ENCODE results near the gene DCBLD1. TPM values are rescaled to one million over a fixed set of nuclear protein-coding genes. Genes with fewer than 3 reads are reported as not detected.

DCBLD1 gene
- total and polyA plus RNA-seq, 2 of the 13 experiments (the other 11 are each of a cell fraction or from before 2014, with no cell fraction given): 23.2 to 41.5 TPM

DNA sequence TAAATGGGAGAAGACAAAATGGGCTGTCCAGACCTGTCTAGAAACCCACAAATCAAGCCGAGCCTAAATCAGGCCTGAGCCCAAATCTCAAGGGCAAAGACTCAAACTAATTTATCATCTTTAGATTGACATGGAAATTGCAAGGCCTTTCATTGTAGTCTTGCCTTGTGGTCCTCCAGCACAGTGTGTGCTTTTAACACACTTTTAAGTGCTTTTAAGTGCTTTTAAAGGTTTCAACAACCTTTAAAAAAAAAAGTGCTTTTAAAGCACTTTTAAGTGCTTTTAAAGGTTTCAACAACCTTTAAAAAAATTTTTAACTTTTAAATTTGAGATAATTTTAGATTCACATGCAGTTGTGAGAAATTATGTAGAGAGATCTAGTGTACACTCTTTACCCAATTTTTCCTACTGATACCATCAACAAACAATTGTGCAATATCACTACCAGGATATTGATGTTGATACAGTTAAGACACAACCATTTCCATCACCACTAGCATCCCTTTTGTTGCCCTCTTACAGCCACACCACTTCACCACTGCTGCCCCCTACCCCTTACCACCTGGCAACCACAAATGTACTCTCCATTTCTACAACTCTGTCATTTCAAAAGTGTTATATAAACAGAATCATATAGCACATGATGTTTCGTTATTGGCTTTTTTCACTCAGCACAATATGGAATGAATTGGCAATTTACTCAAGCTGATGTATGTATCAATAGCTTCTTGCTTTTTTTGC lies 23.1 kb upstream of the DCBLD1 start:
- DNase-seq (ENCODE audit: low spot score): no peak
- TF ChIP-seq CEBPG (CRISPR knock-in tag; IDR thresholded peaks at IDR 0.05) (peak; percentile 33; the same call in 1 of the 2 replicates), CEBPB (IDR thresholded peaks at IDR 0.05; ENCODE audit: borderline replicate concordance, low read depth, low read length) (peak; percentile 83), SOX13 (IDR thresholded peaks at IDR 0.05) (no peak), SOX13 (CRISPR knock-in tag; conservative IDR thresholded peaks at IDR 0.05 in 1 of 2, IDR thresholded peaks at IDR 0.05 in 1 of 2) (0 out of 4 replicates have a peak, but pooled peaks of 1 of the 2 experiments have one; percentile 7), ZNF841 (CRISPR knock-in tag; IDR thresholded peaks at IDR 0.05; ENCODE audit: borderline replicate concordance) (no peak)
- no TSS peak for BruUV-seq (replicated peaks)
- ATAC-seq: no peak
- H2AFZ ChIP-seq (ENCODE audit: low read length): no peak overlapping the region
- H3K9me3 ChIP-seq (ENCODE audit: low read length): no peaks in the 10 kb centered on the region
- WGBS (ENCODE audit: low lambda C conversion rate): 37% methylated on average over 2 of the region's 2 CpGs
- H3K79me2 ChIP-seq (ENCODE audit: insufficient read depth, low read length): no peaks in the 10 kb centered on the region
- no peak for FAIRE-seq
- no peaks in the 10 kb centered on the region for H4K20me1 ChIP-seq (ENCODE audit: insufficient read depth, low read length)
- H3K9ac ChIP-seq (ENCODE audit: insufficient read depth, low read depth, low read length): no peak overlapping the region
- in situ Hi-C loops (cut with HindIII; ENCODE audit: extremely low pct_ligation_motif_present, low pct_unique_long_range_greater_than_20kb) (no loop called here), intact Hi-C loops (cut with micrococcal nuclease; ENCODE audit: unreplicated experiment) (loop anchor here (10.0 kb wide), 1 partner anchor 1125 kb away; no protein-coding TSS in a partner anchor)
- ChIA-PET POLR2A (no interaction called here), CTCF (ENCODE audit: low intra/inter-chr PET ratio, low total read pairs) (no interaction called here)
- H3K4me2 ChIP-seq (ENCODE audit: low read depth, low read length): no peak overlapping the region
- H3K36me3 ChIP-seq (replicated peaks in 1 of 2; ENCODE audit: control insufficient read depth in 1 of 2, insufficient read depth in 2 of 2, low read length in 2 of 2): no peaks in the 10 kb centered on the region
- H3K27ac ChIP-seq (ENCODE audit: extremely low read length, insufficient read depth, low read length): no peak overlapping the region
- peaks cover 0 to 4% of the 10 kb centered on the region in 2 experiments; a peak in 1 of 5 replicates for H3K27me3 ChIP-seq (ENCODE audit: control insufficient read depth in 1 of 2, insufficient read depth in 2 of 2, low read length in 2 of 2)
- H3K4me1 ChIP-seq (ENCODE audit: insufficient read depth, low read length): peaks cover 8% of the 10 kb centered on the region; the same call in 1 of the 2 replicates
- no peak overlapping the region for H3K4me3 ChIP-seq (replicated peaks in 1 of 3; ENCODE audit: insufficient read depth in 1 of 3, low read depth in 2 of 3, low read length in 3 of 3)

DNA sequence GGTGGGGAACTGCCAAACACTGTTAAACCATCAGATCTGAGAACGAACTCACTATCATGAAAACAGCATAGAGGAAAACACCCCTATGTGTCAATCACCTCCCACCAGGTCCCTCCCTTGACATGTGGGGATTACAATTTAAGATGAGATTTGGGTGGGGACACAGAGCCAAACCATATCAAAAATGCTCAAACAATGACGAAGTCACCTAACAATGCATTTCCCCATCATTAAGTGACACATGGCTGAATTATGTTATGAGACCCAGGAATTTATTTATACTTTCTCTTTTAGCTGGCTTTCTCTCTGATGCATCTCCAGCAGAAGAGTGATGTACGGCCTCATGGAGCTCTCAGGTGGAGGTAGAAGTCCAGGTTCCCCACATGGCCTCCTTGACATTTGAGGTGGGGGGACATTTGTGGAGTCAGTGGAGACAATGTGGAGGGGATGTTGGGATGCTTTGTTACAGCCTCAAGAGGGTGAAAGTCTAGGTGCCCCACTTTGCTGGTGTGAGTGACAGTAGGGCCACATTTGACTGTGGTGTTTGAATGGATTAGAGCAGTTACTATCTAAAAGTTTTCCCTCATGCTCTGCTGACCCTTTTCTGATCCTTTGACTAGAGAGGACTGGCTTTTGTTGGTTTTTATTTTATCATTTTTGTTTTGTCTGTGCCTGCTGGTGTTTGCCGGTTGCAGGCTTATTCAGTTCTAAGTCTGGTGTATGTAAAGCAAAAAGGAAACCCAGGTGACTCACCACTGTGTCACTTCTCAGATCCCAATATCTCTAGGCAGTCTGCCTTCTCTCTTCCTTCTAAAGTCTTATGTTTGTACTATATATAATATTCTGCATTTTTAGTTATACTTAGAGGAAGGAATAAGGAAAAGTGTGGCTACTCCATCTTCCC lies 18.5 kb upstream of the DCBLD1 start:
- in situ Hi-C loops (cut with HindIII; ENCODE audit: extremely low pct_ligation_motif_present, low pct_unique_long_range_greater_than_20kb): no loop called here
- TF ChIP-seq ZNF773 (CRISPR knock-in tag; IDR thresholded peaks at IDR 0.05; ENCODE audit: borderline replicate concordance) (no peak), ZNF792 (CRISPR knock-in tag; IDR thresholded peaks at IDR 0.05) (no peak), LCORL (IDR thresholded peaks at IDR 0.05) (no peak), LCORL (CRISPR knock-in tag; IDR thresholded peaks at IDR 0.05) (no peak), SIN3B (IDR thresholded peaks at IDR 0.05; ENCODE audit: low read length) (no peak), SIN3A (IDR thresholded peaks at IDR 0.05; ENCODE audit: borderline replicate concordance, low read depth, low read length) (no peak), IRF2 (CRISPR knock-in tag; IDR thresholded peaks at IDR 0.05) (no peak), ZNF253 (CRISPR knock-in tag; IDR thresholded peaks at IDR 0.05; ENCODE audit: borderline replicate concordance) (no peak), FOXP1 (IDR thresholded peaks at IDR 0.05) (no peak), FOXP1 (CRISPR knock-in tag; IDR thresholded peaks at IDR 0.05) (no peak)
- TF ChIP-seq, protein P1, sequence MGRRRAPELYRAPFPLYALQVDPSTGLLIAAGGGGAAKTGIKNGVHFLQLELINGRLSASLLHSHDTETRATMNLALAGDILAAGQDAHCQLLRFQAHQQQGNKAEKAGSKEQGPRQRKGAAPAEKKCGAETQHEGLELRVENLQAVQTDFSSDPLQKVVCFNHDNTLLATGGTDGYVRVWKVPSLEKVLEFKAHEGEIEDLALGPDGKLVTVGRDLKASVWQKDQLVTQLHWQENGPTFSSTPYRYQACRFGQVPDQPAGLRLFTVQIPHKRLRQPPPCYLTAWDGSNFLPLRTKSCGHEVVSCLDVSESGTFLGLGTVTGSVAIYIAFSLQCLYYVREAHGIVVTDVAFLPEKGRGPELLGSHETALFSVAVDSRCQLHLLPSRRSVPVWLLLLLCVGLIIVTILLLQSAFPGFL (CRISPR knock-in tag; IDR thresholded peaks at IDR 0.05): no peak
- TF ChIP-seq, protein P2, sequence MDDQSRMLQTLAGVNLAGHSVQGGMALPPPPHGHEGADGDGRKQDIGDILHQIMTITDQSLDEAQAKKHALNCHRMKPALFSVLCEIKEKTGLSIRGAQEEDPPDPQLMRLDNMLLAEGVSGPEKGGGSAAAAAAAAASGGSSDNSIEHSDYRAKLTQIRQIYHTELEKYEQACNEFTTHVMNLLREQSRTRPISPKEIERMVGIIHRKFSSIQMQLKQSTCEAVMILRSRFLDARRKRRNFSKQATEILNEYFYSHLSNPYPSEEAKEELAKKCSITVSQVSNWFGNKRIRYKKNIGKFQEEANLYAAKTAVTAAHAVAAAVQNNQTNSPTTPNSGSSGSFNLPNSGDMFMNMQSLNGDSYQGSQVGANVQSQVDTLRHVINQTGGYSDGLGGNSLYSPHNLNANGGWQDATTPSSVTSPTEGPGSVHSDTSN (CRISPR knock-in tag; IDR thresholded peaks at IDR 0.05; ENCODE audit: borderline replicate concordance): no peak

More for the DNA sequence above, 18.5 kb upstream of the DCBLD1 start:
- Histone ChIP-seq H3K36me3 (replicated peaks in 1 of 2; ENCODE audit: control insufficient read depth in 1 of 2, insufficient read depth in 2 of 2, low read length in 2 of 2) (no peaks in the 10 kb centered on the region), H3K4me3 (replicated peaks in 1 of 3; ENCODE audit: insufficient read depth in 1 of 3, low read depth in 2 of 3, low read length in 3 of 3) (no peak overlapping the region), H3K27ac (ENCODE audit: extremely low read length, insufficient read depth, low read length) (no peak overlapping the region), H3K27me3 (ENCODE audit: control insufficient read depth in 1 of 2, insufficient read depth in 2 of 2, low read length in 2 of 2) (peaks cover 0 to 26% of the 10 kb centered on the region in 2 experiments; a peak in 1 of 5 replicates), H3K9ac (ENCODE audit: insufficient read depth, low read depth, low read length) (no peak overlapping the region), H3K4me2 (ENCODE audit: low read depth, low read length) (no peak overlapping the region), H2AFZ (ENCODE audit: low read length) (no peak overlapping the region), H3K9me3 (ENCODE audit: low read length) (no peaks in the 10 kb centered on the region), H4K20me1 (ENCODE audit: insufficient read depth, low read length) (no peaks in the 10 kb centered on the region), H3K4me1 (ENCODE audit: insufficient read depth, low read length) (no peaks in the 10 kb centered on the region), H3K79me2 (ENCODE audit: insufficient read depth, low read length) (no peaks in the 10 kb centered on the region)
- POLR2A ChIA-PET: no interaction called here
- CTCF ChIA-PET (ENCODE audit: low intra/inter-chr PET ratio, low total read pairs): no interaction called here
- no TSS peak for BruUV-seq (replicated peaks)
- FAIRE-seq (no peak), DNase-seq (ENCODE audit: low spot score) (no peak), ATAC-seq (peak; percentile 47; the same call in 1 of the 3 replicates)
- 19% methylated on average over 4 of the region's 4 CpGs for WGBS (ENCODE audit: low lambda C conversion rate)
- intact Hi-C loops (cut with micrococcal nuclease; ENCODE audit: unreplicated experiment): no loop called here
